ENCODE measurements around the gene RBPJL.
A peak's percentile ranks its signal among the peaks of the same experiment; 100 is the strongest.

The RBPJL gene

DNA sequence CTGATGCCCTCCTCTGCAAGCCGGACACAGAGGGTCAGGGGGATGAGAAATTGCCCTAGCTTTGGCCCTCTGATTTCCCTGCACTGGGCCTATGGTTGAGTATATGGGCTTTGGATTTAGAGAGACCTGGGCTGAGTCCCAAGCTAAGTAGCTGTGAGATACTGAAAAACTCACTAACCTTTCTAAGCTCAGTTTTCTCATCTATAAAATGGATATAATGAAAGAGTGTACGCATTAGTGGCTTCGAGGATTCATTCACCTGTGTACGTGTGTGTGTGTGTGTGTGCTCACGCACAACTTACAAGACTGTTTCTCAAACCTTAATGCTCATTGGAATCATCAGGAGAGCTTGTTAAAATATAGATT, 12.7 kb upstream of the RBPJL start:
- DNase-seq = no peak

DNA sequence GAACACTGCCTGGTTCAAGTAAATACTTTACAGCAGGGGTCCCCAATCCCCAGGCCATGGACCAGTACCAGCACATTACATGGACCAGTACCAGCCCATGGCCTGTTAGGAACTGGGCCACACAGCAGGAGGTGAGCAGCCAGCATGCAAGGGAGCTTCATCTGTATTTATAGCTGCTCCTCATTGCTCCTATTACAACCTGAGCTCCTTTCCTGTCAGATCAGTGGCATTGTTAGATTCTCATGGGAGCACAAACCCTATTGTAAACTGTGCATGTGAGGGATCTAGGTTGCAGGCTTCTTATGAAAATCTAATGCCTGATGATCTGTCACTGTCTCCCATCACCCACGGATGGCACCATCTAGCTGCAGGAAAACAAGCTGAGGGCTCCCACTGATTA, 12.0 kb upstream of the RBPJL start:
- DNase-seq = no peak

- no peak for DNase-seq
These were observed 8.7 kb upstream of the RBPJL start for GRCh38 chr20:45297786-45298497.

DNA sequence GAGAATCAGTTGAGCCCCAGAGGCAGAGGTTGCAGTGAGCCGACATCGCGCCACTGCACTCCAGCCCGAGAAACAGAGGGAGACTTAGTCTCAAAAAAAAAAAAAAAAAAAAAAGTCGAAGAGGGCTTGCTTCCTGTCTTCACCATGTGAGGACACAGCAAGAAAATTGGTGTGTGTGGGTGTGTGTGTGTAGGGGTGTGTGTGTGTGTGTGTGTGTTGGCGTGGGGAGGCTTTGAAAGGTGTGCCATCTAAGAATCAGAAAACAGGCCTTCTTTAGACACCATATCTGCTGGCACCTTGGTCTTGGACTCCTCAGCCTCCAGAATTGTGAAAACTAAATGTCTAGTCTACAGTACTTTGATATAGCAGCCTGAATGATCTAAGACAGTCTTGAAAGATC, 6.9 kb upstream of the RBPJL start:
- no peak for DNase-seq

GRCh38 chr20:45300961-45301360, 5.7 kb upstream of the RBPJL start:
- DNase-seq = no peak

- no peak for DNase-seq
These were observed 4.8 kb upstream of the RBPJL start for GRCh38 chr20:45301824-45302271.

- DNase-seq = no peak
These were observed 2.8 kb upstream of the RBPJL start for GRCh38 chr20:45303586-45304463.

- no peak for DNase-seq
These were observed 2.1 kb upstream of the RBPJL start for GRCh38 chr20:45304464-45304999.

- no peak for DNase-seq
These were observed 1.4 kb upstream of the RBPJL start for GRCh38 chr20:45305262-45305661.

- no peak for DNase-seq
These were observed 518 bp downstream of the RBPJL start for GRCh38 chr20:45307076-45307640.

GRCh38 chr20:45308117-45308778, 1.6 kb downstream of the RBPJL start, which contains the start of gene MATN4:
Gene MATN4, minus strand, starts transcription at chr20:45308299. Its CDS starts 2,717 bp downstream, at chr20:45305582.
- DNase-seq = no peak

GRCh38 chr20:45309075-45309474, 2.4 kb downstream of the RBPJL start:
- no peak for DNase-seq

- peak; percentile 88 for DNase-seq
These were observed 5.1 kb downstream of the RBPJL start for GRCh38 chr20:45311589-45312211.

DNA sequence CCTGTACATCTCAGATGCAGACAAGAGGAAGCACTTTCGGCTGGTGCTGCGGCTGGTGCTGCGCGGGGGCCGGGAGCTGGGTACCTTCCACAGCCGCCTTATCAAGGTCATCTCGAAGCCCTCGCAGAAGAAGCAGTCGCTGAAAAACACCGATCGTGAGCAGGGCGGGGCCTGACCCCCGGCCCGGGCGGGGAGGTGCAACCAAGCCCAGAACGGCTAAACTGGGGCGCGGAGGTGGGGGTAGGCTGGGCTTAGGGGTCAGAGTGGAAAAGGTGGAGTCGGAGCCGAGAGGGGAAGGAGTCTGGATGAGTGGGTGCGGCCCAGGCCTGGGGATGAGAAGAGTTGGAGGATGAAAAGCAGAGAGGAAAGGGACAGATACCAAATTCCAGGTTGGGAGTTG, 5.6 kb downstream of the RBPJL start:
- no peak for DNase-seq

- DNase-seq = no peak
These were observed 6.5 kb downstream of the RBPJL start for GRCh38 chr20:45313065-45313695.

GRCh38 chr20:45313943-45314342, 7.3 kb downstream of the RBPJL start:
- DNase-seq = no peak

GRCh38 chr20:45315672-45316071, 9.0 kb downstream of the RBPJL start:
- DNase-seq = no peak

- DNase-seq = no peak
These were observed 9.8 kb downstream of the RBPJL start for GRCh38 chr20:45316150-45317080.

- DNase-seq = no peak
These were observed 11.2 kb downstream of the RBPJL start for GRCh38 chr20:45317826-45318225.

DNA sequence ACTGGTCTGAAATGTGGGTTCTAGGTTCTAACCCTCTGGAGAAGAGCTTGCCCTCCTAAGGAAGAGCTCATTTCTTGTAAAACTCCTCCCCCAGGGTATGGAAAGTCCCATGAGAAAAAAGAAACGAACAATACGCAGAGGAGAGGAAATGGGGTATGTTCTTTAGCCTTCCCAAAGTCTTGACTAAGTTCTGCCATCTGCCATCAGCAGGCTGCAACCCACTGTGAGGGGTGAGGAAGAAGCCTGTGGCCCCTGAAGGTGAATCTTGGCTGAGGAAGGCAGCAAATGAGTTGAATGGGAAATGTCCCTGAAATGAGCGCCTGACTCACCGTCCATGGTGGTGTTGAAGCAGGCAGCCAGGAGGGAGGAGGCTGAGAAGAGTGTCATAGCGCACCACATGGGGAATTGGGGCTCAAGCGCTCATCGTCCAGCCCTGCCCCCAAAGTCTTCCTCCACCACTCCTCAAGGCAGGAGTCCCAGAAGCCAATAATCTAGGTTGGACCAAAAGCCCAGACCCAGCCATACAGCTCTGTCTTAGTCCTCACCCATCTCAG, 11.8 kb downstream of the RBPJL start:
- no peak for DNase-seq

DNA sequence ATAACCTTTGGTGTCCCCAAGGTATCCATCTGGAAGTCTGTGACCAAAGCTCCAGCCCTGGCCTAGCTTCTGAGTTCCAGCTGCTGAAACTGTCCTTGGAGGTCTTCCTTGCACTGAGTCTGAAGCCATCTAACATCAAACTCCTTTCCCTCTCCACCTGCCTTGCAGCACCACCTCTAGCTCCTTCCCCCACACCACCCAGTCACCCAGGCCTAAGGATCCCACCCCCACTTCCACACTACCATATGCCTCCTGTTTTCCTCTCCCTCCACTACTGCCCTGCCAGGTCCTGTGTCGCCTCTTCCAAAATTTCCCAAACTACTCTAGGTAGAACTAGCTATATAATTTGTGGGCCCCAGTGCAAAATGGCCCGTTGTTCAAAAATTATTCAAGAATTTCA, 12.3 kb downstream of the RBPJL start:
- DNase-seq = no peak

All from activated CD8-positive, alpha-beta memory T cell treated with anti-CD3 and anti-CD28 coated beads for 24 hours (primary cell).